Fibroblast of the aortic adventitia (primary cell): ENCODE data around the gene LGALS9. TPM values are rescaled to one million over a fixed set of nuclear protein-coding genes. Genes with fewer than 3 reads are reported as not detected.

Experiments used
- DNase-seq: peaks from one replicate; pipeline ENCODE4 v3.0.0-alpha.2; 2010; ENCODE audit warnings: low read depth
- H3K4me3 ChIP-seq: 2 replicates; pipeline ENCODE4 v1.5.1; 2011; ENCODE audit warnings: low read depth, mild to moderate bottlenecking, control low read depth, low read length, moderate library complexity
- total RNA-seq: library from RNA; depleted of rRNA; stranded (reverse); fragments of >200 nt; gene quantifications from 2 replicates; pipeline ENCODE4 v1.2.3, GENCODE V29; 2012; ENCODE audit warnings: low replicate concordance
- TF ChIP-seq, protein P1 (sequence below): IDR thresholded peaks from 2 replicates; pipeline ENCODE4 v1.5.1; 2011; ENCODE audit warnings: mild to moderate bottlenecking, low read length, control low read depth, inconsistent platforms; ENCODE audit not compliant: insufficient read depth

The LGALS9 gene
- total RNA-seq, 1 donor, result 0.90 TPM

GRCh38 chr17:27608328-27609230 is 22.4 kb upstream of the LGALS9 start:
- no peak for DNase-seq
- TF ChIP-seq, protein P1, sequence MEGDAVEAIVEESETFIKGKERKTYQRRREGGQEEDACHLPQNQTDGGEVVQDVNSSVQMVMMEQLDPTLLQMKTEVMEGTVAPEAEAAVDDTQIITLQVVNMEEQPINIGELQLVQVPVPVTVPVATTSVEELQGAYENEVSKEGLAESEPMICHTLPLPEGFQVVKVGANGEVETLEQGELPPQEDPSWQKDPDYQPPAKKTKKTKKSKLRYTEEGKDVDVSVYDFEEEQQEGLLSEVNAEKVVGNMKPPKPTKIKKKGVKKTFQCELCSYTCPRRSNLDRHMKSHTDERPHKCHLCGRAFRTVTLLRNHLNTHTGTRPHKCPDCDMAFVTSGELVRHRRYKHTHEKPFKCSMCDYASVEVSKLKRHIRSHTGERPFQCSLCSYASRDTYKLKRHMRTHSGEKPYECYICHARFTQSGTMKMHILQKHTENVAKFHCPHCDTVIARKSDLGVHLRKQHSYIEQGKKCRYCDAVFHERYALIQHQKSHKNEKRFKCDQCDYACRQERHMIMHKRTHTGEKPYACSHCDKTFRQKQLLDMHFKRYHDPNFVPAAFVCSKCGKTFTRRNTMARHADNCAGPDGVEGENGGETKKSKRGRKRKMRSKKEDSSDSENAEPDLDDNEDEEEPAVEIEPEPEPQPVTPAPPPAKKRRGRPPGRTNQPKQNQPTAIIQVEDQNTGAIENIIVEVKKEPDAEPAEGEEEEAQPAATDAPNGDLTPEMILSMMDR, result no peak
- no peak overlapping the region for H3K4me3 ChIP-seq

DNA sequence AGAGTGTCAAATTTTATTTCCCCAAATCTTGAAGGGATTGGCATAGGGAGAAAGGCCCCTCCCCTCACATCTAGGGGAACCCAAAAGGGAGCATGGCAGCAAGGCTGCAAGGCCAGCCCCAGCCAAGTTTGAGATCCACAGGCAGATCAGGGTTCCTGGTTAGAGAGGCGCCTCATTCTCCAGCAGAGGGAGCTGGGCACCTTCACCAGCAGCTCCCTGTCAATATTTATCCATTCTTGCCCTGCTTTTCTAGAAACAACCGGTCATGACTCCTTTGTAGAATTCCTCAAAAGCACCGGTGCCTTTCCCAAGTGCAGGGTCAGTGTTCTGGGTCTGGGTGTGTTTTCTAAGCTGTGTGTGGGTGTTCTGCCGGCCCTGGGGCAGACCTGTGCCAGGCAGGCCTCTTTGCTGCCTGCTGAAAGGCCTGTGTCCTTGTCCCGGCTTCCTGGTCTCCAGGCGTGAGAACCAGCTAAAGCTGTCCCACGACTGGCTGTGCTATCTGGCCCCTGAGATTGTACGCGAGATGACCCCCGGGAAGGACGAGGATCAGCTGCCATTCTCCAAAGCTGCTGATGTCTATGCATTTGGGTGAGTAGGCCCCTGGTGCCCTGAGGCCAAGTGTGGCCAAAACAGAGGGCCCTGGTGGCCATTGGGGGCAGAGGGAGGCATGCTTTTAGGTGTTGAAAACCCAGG is 21.2 kb upstream of the LGALS9 start:
- TF ChIP-seq, protein P1, result peak; percentile 58
- DNase-seq, result peak; percentile 46
- H3K4me3 ChIP-seq, result no peak overlapping the region

- H3K4me3 ChIP-seq, result no peak overlapping the region
- TF ChIP-seq, protein P1, result no peak
- no peak for DNase-seq
Observed at GRCh38 chr17:27610304-27610677, 20.7 kb upstream of the LGALS9 start.

DNA sequence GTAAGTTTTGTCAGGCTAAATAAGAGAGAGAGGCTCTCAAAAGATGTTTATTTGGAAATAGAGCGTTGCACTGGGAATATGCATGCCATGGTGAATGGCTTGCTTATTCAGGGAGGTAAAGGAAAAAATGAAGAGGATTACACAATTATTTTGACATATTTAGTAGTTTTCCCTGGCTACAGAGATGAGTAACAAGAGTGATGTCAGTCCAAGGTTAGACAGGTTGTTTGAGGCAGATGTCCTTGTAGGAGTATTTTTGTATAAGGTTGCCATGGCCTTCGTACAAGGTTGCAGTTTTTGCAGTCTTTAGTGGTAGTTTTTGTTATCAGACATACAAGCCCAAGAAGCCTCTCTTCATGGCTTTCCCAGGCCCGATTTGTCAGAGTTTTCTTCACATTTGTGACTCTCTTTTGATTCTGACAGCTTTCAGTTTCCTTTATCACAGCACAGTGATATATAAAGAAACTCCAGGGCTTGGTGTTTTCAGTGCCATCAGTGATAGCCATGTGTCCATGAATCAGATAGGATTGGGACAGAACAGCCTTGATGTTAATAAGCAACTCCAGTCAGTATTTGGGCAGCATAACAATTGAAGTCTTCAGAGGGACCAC is 18.7 kb upstream of the LGALS9 start:
- no peak for DNase-seq

GRCh38 chr17:27613433-27613832 is 17.6 kb upstream of the LGALS9 start:
- TF ChIP-seq, protein P1, result no peak
- H3K4me3 ChIP-seq, result no peak overlapping the region
- no peak for DNase-seq

More for the DNA sequence above, 18.7 kb upstream of the LGALS9 start:
- TF ChIP-seq, protein P1, result no peak
- H3K4me3 ChIP-seq, result no peak overlapping the region

DNA sequence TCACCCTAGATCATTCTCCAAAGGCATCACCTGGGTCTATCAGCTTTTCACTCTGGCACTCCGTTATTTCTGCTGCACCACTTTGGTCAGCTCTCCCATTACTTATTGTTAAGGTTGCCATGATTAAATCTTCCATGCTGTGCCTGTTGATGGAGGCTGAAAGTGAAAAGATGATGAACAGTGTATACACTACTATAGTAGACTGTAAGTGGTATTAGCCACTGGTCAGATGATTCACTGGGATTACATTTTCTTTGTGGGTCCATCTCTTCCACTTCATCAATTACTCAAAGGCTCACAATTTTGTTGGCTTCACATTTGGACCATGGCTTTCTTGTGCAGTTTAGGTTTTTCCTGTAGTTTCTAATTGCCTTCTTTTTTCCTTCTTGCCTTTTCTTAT is 15.9 kb upstream of the LGALS9 start:
- no peak for DNase-seq
- TF ChIP-seq, protein P1, result no peak
- H3K4me3 ChIP-seq, result no peak overlapping the region
